ENCODE results near the gene TNNI2.

DNA sequence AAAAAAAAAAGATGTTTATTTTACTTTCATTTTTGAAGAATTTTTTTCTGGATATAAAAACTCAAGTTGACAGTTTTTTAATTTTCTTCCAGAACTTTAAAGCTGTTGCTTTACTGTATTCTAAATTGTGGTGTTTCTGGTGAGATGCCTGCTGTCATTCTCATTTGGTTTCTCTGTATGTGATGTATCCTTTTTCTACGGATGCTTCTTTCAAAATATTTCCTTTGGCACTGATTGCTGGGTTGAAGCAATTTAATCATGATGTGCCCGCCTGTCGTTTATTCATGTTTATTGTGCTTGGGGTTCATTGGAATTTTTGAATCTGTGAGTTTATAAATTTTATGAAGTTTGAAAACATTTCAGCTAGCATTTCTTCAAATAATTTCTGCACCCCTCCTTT is 45.7 kb upstream of the TNNI2 start:
- TF ChIP-seq, protein P1, sequence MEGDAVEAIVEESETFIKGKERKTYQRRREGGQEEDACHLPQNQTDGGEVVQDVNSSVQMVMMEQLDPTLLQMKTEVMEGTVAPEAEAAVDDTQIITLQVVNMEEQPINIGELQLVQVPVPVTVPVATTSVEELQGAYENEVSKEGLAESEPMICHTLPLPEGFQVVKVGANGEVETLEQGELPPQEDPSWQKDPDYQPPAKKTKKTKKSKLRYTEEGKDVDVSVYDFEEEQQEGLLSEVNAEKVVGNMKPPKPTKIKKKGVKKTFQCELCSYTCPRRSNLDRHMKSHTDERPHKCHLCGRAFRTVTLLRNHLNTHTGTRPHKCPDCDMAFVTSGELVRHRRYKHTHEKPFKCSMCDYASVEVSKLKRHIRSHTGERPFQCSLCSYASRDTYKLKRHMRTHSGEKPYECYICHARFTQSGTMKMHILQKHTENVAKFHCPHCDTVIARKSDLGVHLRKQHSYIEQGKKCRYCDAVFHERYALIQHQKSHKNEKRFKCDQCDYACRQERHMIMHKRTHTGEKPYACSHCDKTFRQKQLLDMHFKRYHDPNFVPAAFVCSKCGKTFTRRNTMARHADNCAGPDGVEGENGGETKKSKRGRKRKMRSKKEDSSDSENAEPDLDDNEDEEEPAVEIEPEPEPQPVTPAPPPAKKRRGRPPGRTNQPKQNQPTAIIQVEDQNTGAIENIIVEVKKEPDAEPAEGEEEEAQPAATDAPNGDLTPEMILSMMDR (conservative IDR thresholded peaks at IDR 0.05; ENCODE audit: low read length), result no peak
- no peak for TF ChIP-seq EZH2phosphoT487 (IDR thresholded peaks at IDR 0.05; ENCODE audit: borderline replicate concordance, low read depth, low read length)

Data from OCI-LY7 (cell line).